ENCODE results near the gene TRHDE. TPM values are rescaled to one million over a fixed set of nuclear protein-coding genes. Genes with fewer than 3 reads are reported as not detected.
"Not testable (repeated sequence)": the region's sequence is repeated elsewhere in the genome, so short reads cannot be mapped to it uniquely, and the experiment has no call there.

Gene TRHDE
- total RNA-seq, 1 experiment from 2014 or later, result 24.5 TPM

DNA sequence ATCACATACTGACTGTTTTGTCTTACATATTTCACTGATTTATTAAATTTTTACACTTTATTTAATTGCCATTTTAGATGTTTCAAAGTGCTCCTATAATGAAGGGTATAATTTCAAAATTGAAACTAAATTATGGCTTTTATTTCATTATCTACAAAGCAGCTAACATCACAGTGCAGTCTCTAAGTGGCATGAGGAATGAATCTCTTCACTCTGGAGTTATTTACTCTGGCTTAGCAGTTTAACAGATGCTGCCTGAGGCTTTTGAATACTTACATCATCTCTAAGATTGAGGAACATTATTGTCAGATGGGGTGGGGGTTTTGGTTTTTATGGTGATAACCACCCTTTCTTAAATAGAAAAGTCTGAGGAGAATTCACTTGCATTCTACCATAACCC is 386.4 kb downstream of the TRHDE start:
- Histone ChIP-seq H3K4me3 (ENCODE audit: low read depth, low read length, poor library complexity, severe bottlenecking) (no peak overlapping the region), H3K27ac (ENCODE audit: low read depth, low read length, poor library complexity, severe bottlenecking) (no peak overlapping the region), H3K36me3 (ENCODE audit: insufficient read depth, low read length, poor library complexity, severe bottlenecking) (no peaks in the 10 kb centered on the region), H3K9me3 (ENCODE audit: low read depth, low read length, poor library complexity, severe bottlenecking) (no peaks in the 10 kb centered on the region), H3K27me3 (replicated peaks; ENCODE audit: insufficient read depth, low read depth, low read length, poor library complexity) (no peaks in the 10 kb centered on the region), H3K4me1 (ENCODE audit: insufficient read depth, low read length, poor library complexity, severe bottlenecking) (no peaks in the 10 kb centered on the region)
- DNase-seq (ENCODE audit: low spot score), result no peak
- no TSS peak for BruUV-seq (replicated peaks)
- ChIA-PET CTCF (no interaction called here), POLR2A (ENCODE audit: low non-redundant PET) (no interaction called here)
- intact Hi-C loops (cut with micrococcal nuclease; ENCODE audit: unreplicated experiment), result no loop called here
- TF ChIP-seq, protein P1, sequence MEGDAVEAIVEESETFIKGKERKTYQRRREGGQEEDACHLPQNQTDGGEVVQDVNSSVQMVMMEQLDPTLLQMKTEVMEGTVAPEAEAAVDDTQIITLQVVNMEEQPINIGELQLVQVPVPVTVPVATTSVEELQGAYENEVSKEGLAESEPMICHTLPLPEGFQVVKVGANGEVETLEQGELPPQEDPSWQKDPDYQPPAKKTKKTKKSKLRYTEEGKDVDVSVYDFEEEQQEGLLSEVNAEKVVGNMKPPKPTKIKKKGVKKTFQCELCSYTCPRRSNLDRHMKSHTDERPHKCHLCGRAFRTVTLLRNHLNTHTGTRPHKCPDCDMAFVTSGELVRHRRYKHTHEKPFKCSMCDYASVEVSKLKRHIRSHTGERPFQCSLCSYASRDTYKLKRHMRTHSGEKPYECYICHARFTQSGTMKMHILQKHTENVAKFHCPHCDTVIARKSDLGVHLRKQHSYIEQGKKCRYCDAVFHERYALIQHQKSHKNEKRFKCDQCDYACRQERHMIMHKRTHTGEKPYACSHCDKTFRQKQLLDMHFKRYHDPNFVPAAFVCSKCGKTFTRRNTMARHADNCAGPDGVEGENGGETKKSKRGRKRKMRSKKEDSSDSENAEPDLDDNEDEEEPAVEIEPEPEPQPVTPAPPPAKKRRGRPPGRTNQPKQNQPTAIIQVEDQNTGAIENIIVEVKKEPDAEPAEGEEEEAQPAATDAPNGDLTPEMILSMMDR (conservative IDR thresholded peaks at IDR 0.05; ENCODE audit: low read depth, low read length), result no peak
- no peak for TF ChIP-seq EZH2 (IDR thresholded peaks at IDR 0.05; ENCODE audit: borderline replicate concordance, low read depth, low read length, poor library complexity, severe bottlenecking)

DNA sequence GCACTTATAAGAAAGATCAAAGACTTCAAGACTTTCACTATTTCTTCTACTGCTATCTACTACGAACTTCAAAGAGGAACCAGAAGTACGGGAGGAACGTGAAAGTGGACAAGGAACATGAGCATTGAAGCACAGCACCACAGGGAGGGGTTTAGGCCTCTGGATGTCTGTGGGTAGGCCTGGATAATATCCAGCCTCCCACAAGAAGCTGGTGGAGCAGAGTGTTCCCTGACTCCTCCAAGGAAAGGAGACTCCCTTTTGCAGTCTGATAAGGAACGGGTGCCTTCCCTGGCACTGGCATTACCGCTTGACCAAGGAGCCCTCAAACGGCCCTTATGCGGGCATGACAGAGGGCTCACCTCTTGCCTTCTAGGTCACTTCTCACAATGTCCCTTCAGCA is 388.0 kb downstream of the TRHDE start:
- BruUV-seq (replicated peaks); H3K4me1 ChIP-seq (ENCODE audit: insufficient read depth, low read length, poor library complexity, severe bottlenecking); CTCF ChIA-PET; DNase-seq (ENCODE audit: low spot score); POLR2A ChIA-PET (ENCODE audit: low non-redundant PET); H3K9me3 ChIP-seq (ENCODE audit: low read depth, low read length, poor library complexity, severe bottlenecking); H3K4me3 ChIP-seq (ENCODE audit: low read depth, low read length, poor library complexity, severe bottlenecking); H3K36me3 ChIP-seq (ENCODE audit: insufficient read depth, low read length, poor library complexity, severe bottlenecking); H3K27ac ChIP-seq (ENCODE audit: low read depth, low read length, poor library complexity, severe bottlenecking); H3K27me3 ChIP-seq (replicated peaks; ENCODE audit: insufficient read depth, low read depth, low read length, poor library complexity); intact Hi-C loops (cut with micrococcal nuclease; ENCODE audit: unreplicated experiment): not testable (repeated sequence)

DNA sequence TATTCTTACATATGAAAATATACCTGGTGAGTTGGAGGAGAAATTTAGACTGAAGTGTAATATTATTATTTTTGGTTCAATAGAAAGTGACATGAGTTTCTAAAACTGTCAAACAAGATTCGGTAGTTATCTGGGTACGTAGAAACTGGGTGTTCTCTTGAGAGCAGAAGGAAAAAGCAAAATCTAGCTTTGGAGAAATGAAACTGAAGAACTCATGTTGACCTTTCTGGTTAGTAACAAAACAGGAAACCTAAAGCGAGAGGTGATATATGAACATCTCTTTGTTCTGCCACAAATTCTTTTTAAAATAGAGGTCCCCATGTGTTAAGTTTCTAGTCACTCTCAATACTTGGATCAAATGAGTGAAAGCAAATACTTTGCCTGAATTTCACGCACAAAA is 401.7 kb downstream of the TRHDE start:
- H3K27ac ChIP-seq (ENCODE audit: low read depth, low read length, poor library complexity, severe bottlenecking), result no peak overlapping the region
- H3K27me3 ChIP-seq (replicated peaks; ENCODE audit: insufficient read depth, low read depth, low read length, poor library complexity), result no peaks in the 10 kb centered on the region
- TF ChIP-seq EZH2 (IDR thresholded peaks at IDR 0.05; ENCODE audit: borderline replicate concordance, low read depth, low read length, poor library complexity, severe bottlenecking), result no peak
- TF ChIP-seq, protein P1 (conservative IDR thresholded peaks at IDR 0.05; ENCODE audit: low read depth, low read length), result no peak
- POLR2A ChIA-PET (ENCODE audit: low non-redundant PET), result no interaction called here
- no peak for DNase-seq (ENCODE audit: low spot score)
- CTCF ChIA-PET, result no interaction called here
- H3K9me3 ChIP-seq (ENCODE audit: low read depth, low read length, poor library complexity, severe bottlenecking), result no peaks in the 10 kb centered on the region
- BruUV-seq (replicated peaks), result no TSS peak
- H3K4me1 ChIP-seq (ENCODE audit: insufficient read depth, low read length, poor library complexity, severe bottlenecking), result peaks cover 8% of the 10 kb centered on the region
- no peaks in the 10 kb centered on the region for H3K36me3 ChIP-seq (ENCODE audit: insufficient read depth, low read length, poor library complexity, severe bottlenecking)
- no peak overlapping the region for H3K4me3 ChIP-seq (ENCODE audit: low read depth, low read length, poor library complexity, severe bottlenecking)
- intact Hi-C loops (cut with micrococcal nuclease; ENCODE audit: unreplicated experiment), result no loop called here

DNA sequence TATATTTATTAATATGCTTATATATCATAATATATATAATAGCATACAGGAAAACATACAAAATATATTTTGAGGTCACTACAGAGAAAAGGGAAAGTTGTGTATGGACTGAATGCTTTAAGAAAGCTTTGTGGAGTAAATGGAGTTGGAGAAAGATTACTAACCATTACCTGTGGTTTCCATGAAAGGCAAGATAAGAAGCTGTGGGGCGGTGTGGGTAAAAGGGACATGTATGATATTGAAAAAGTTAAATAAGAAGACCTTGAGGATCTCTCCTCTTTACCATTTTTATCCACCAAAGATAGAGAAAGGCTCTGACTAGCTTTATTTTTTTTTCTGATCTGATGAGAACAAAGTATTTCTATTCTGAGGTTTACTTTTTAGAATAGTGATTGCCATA is 404.4 kb downstream of the TRHDE start:
- Histone ChIP-seq H3K36me3 (ENCODE audit: insufficient read depth, low read length, poor library complexity, severe bottlenecking) (no peaks in the 10 kb centered on the region), H3K27ac (ENCODE audit: low read depth, low read length, poor library complexity, severe bottlenecking) (no peak overlapping the region), H3K27me3 (replicated peaks; ENCODE audit: insufficient read depth, low read depth, low read length, poor library complexity) (no peaks in the 10 kb centered on the region), H3K9me3 (ENCODE audit: low read depth, low read length, poor library complexity, severe bottlenecking) (no peaks in the 10 kb centered on the region), H3K4me1 (ENCODE audit: insufficient read depth, low read length, poor library complexity, severe bottlenecking) (peaks cover 8% of the 10 kb centered on the region), H3K4me3 (ENCODE audit: low read depth, low read length, poor library complexity, severe bottlenecking) (no peak overlapping the region)
- no TSS peak for BruUV-seq (replicated peaks)
- TF ChIP-seq, protein P1 (conservative IDR thresholded peaks at IDR 0.05; ENCODE audit: low read depth, low read length), result no peak
- no peak for TF ChIP-seq EZH2 (IDR thresholded peaks at IDR 0.05; ENCODE audit: borderline replicate concordance, low read depth, low read length, poor library complexity, severe bottlenecking)
- DNase-seq (ENCODE audit: low spot score), result no peak
- ChIA-PET CTCF (no interaction called here), POLR2A (ENCODE audit: low non-redundant PET) (no interaction called here)
- intact Hi-C loops (cut with micrococcal nuclease; ENCODE audit: unreplicated experiment), result no loop called here
